K562 (cell line): ENCODE measurements around the gene CCNL1. TPM values are rescaled to one million over a fixed set of nuclear protein-coding genes. Genes with fewer than 3 reads are reported as not detected.

ENCODE experiments used
- CTBP1 ChIP-seq: fragments of 450-650 bp; IDR thresholded peaks from 2 replicates; pipeline ENCODE4 v1.6.1; 2016; ENCODE audit warnings: borderline replicate concordance
- FOS ChIP-seq: IDR thresholded peaks from 3 replicates; pipeline ENCODE4 v1.6.1; 2011; ENCODE audit not compliant: insufficient read length; ENCODE audit errors: extremely low read depth
- MAFK ChIP-seq: IDR thresholded peaks from 2 replicates; pipeline ENCODE4 v1.6.1; 2011; ENCODE audit warnings: low read length, improper control_type of control experiment
- MTA3 ChIP-seq: fragments of 450-650 bp; formaldehyde crosslinking; IDR thresholded peaks from 2 replicates; pipeline ENCODE4 v1.6.1; 2017; ENCODE audit warnings: mild to moderate bottlenecking, borderline replicate concordance
- NR2C1 ChIP-seq, 2 experiments: fragments of 450-650 bp; IDR thresholded peaks; 2 replicates each; pipeline ENCODE4 v1.6.1; 2017; ENCODE audit warnings: mild to moderate bottlenecking in 2 of 2, antibody characterized with exemption in 1 of 2, inconsistent platforms in 1 of 2, missing compliant biosample characterization in 1 of 2, missing genetic modification characterization in 1 of 2
- RCOR1 ChIP-seq, 2 experiments: IDR thresholded peaks; 2 replicates each; pipeline ENCODE4 v1.6.1; 2012; ENCODE audit warnings: low read depth in 2 of 2, low read length in 2 of 2, borderline replicate concordance in 1 of 2, improper control_type of control experiment in 1 of 2
- ZNF197 ChIP-seq: fragments of 200-800 bp; sonication (Bioruptor generic); IDR thresholded peaks from 2 replicates; pipeline ENCODE4 v1.6.1; 2016; ENCODE audit warnings: low read depth, missing genetic modification characterization, missing compliant biosample characterization
- polyA plus RNA-seq, 8 experiments: library from polyadenylated mRNA; depleted of rRNA in 4 of 8; stranded (reverse) in 5 of 8; unstranded in 3 of 8; fragments of >200 nt; fragmentation: Nextera tagmentation in 2 of 8; fragmentation: Illumina TruSeq in 1 of 8; extraction: Ambion mirVana in 2 of 8; extraction: Trizol in 1 of 8; gene quantifications; 2 replicates each; pipeline versions ENCODE4 v1.2.1 to v1.2.3, GENCODE V29; 2011 to 2014; ENCODE audit warnings: inconsistent platforms in 1 of 8, missing spikeins in 1 of 8
- total RNA-seq, 7 experiments: library from RNA; depleted of rRNA in 6 of 7; stranded (reverse); fragments of >200 nt in 6 of 7; fragmentation: Illumina TruSeq in 2 of 7; extraction: Trizol in 2 of 7; gene quantifications; 2 replicates each; pipeline versions ENCODE4 v1.2.1 to v1.2.3, GENCODE V29; 2011 to 2021; ENCODE audit warnings: low replicate concordance in 1 of 7
- TF ChIP-seq, protein P1 (sequence below), 2 experiments: fragments of 450-650 bp; IDR thresholded peaks; 2 replicates each; pipeline ENCODE4 v1.6.1; 2018; ENCODE audit warnings: mild to moderate bottlenecking in 2 of 2, low read depth in 1 of 2; ENCODE audit not compliant: partially characterized antibody in 2 of 2
- TF ChIP-seq, protein P2 (sequence below), 2 experiments: fragments of 450-650 bp; conservative IDR thresholded peaks; 2 replicates each; pipeline ENCODE4 v1.6.1; 2017; ENCODE audit warnings: mild to moderate bottlenecking in 2 of 2, moderate library complexity in 2 of 2
- TF ChIP-seq, protein P3 (sequence below), 2 experiments: fragments of 200-800 bp in 1 of 2; sonication (Bioruptor generic) in 1 of 2; sonication (generic) in 1 of 2; formaldehyde crosslinking in 1 of 2; IDR thresholded peaks in 1 of 2; conservative IDR thresholded peaks in 1 of 2; 2 replicates each; pipeline versions ENCODE4 v1.5.0 to v1.6.1; 2016 to 2020; ENCODE audit warnings: missing compliant biosample characterization in 1 of 2, missing genetic modification characterization in 1 of 2, missing genetic modification reagents in 1 of 2
- TF ChIP-seq, protein P4 (sequence below): IDR thresholded peaks from 3 replicates; pipeline ENCODE4 v1.6.1; 2011; ENCODE audit warnings: borderline replicate concordance, mild to moderate bottlenecking; ENCODE audit not compliant: insufficient read length, insufficient read depth
- TF ChIP-seq, protein P5 (sequence below): sonication (generic); formaldehyde crosslinking; IDR thresholded peaks from 2 replicates; pipeline ENCODE4 v1.8.0; 2022; ENCODE audit warnings: mild to moderate bottlenecking, missing genetic modification reagents, borderline replicate concordance

Gene CCNL1
- total and polyA plus RNA-seq, 9 of the 15 experiments (the other 6 are each of a cell fraction or from before 2014, with no cell fraction given) = 16.1 to 186 (median 132) TPM

DNA sequence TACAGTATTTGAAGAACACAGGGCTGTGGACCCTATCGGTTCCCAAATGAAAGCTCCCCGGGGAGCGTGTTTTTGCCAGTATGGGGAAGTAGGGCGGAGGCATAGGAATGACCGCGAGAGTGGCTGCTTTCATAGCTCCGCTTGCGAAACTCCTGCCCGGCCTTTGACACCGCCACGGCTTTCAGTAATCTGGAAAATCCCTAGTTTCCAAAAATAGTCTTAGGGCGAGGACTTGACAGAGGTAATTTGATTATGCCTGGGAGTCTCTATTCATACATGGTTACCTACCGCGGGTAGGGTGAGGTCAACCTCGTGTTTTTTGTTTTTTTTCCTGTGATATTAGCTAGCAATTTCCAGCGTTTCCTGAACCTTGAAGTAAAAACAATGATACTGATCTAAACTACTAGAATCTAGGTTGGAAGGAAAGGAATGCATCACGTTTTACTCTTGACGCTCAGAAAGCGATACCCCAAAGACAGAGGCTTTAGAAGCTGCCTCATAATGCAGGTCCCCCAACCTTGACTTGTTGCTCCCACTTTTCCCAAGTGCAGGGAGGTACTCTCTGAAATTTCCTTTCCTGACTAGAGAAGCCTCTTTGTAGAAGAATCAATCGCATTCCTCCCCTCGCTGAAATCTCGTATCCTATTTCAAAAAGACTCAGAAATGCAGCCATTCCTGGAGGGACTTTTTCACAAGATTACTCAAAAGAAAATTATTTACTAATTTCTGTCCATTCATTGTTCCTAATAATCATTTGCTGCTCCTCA lies 894 bp upstream of the CCNL1 start (continued):
- TF ChIP-seq, protein P1, sequence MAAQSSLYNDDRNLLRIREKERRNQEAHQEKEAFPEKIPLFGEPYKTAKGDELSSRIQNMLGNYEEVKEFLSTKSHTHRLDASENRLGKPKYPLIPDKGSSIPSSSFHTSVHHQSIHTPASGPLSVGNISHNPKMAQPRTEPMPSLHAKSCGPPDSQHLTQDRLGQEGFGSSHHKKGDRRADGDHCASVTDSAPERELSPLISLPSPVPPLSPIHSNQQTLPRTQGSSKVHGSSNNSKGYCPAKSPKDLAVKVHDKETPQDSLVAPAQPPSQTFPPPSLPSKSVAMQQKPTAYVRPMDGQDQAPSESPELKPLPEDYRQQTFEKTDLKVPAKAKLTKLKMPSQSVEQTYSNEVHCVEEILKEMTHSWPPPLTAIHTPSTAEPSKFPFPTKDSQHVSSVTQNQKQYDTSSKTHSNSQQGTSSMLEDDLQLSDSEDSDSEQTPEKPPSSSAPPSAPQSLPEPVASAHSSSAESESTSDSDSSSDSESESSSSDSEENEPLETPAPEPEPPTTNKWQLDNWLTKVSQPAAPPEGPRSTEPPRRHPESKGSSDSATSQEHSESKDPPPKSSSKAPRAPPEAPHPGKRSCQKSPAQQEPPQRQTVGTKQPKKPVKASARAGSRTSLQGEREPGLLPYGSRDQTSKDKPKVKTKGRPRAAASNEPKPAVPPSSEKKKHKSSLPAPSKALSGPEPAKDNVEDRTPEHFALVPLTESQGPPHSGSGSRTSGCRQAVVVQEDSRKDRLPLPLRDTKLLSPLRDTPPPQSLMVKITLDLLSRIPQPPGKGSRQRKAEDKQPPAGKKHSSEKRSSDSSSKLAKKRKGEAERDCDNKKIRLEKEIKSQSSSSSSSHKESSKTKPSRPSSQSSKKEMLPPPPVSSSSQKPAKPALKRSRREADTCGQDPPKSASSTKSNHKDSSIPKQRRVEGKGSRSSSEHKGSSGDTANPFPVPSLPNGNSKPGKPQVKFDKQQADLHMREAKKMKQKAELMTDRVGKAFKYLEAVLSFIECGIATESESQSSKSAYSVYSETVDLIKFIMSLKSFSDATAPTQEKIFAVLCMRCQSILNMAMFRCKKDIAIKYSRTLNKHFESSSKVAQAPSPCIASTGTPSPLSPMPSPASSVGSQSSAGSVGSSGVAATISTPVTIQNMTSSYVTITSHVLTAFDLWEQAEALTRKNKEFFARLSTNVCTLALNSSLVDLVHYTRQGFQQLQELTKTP (IDR thresholded peaks at IDR 0.05; ENCODE audit: low read depth in 1 of 2, partially characterized antibody in 2 of 2) = no peak
- TF ChIP-seq FOS = no peak
- no peak for TF ChIP-seq MAFK
- no peak for TF ChIP-seq ZNF197
- TF ChIP-seq, protein P2, sequence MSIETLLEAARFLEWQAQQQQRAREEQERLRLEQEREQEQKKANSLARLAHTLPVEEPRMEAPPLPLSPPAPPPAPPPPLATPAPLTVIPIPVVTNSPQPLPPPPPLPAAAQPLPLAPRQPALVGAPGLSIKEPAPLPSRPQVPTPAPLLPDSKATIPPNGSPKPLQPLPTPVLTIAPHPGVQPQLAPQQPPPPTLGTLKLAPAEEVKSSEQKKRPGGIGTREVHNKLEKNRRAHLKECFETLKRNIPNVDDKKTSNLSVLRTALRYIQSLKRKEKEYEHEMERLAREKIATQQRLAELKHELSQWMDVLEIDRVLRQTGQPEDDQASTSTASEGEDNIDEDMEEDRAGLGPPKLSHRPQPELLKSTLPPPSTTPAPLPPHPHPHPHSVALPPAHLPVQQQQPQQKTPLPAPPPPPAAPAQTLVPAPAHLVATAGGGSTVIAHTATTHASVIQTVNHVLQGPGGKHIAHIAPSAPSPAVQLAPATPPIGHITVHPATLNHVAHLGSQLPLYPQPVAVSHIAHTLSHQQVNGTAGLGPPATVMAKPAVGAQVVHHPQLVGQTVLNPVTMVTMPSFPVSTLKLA (conservative IDR thresholded peaks at IDR 0.05) = 0 out of 4 replicates have a peak, but pooled peaks of 1 of the 2 experiments have one; percentile 7
- TF ChIP-seq, protein P3, sequence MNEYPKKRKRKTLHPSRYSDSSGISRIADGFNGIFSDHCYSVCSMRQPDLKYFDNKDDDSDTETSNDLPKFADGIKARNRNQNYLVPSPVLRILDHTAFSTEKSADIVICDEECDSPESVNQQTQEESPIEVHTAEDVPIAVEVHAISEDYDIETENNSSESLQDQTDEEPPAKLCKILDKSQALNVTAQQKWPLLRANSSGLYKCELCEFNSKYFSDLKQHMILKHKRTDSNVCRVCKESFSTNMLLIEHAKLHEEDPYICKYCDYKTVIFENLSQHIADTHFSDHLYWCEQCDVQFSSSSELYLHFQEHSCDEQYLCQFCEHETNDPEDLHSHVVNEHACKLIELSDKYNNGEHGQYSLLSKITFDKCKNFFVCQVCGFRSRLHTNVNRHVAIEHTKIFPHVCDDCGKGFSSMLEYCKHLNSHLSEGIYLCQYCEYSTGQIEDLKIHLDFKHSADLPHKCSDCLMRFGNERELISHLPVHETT (CRISPR knock-in tag; conservative IDR thresholded peaks at IDR 0.05 in 1 of 2, IDR thresholded peaks at IDR 0.05 in 1 of 2) = no peak
- TF ChIP-seq MTA3 = no peak
- TF ChIP-seq CTBP1 = no peak
- TF ChIP-seq RCOR1 (IDR thresholded peaks at IDR 0.05; ENCODE audit: borderline replicate concordance in 1 of 2, low read depth in 2 of 2, low read length in 2 of 2) = peak in 1 of 2 experiments; percentile 60; a peak in 3 of 4 replicates
- TF ChIP-seq NR2C1 (IDR thresholded peaks at IDR 0.05) = no peak
- TF ChIP-seq NR2C1 (tag; IDR thresholded peaks at IDR 0.05) = peak; percentile 69
- TF ChIP-seq, protein P4, sequence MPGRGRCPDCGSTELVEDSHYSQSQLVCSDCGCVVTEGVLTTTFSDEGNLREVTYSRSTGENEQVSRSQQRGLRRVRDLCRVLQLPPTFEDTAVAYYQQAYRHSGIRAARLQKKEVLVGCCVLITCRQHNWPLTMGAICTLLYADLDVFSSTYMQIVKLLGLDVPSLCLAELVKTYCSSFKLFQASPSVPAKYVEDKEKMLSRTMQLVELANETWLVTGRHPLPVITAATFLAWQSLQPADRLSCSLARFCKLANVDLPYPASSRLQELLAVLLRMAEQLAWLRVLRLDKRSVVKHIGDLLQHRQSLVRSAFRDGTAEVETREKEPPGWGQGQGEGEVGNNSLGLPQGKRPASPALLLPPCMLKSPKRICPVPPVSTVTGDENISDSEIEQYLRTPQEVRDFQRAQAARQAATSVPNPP = no peak
- TF ChIP-seq, protein P5, sequence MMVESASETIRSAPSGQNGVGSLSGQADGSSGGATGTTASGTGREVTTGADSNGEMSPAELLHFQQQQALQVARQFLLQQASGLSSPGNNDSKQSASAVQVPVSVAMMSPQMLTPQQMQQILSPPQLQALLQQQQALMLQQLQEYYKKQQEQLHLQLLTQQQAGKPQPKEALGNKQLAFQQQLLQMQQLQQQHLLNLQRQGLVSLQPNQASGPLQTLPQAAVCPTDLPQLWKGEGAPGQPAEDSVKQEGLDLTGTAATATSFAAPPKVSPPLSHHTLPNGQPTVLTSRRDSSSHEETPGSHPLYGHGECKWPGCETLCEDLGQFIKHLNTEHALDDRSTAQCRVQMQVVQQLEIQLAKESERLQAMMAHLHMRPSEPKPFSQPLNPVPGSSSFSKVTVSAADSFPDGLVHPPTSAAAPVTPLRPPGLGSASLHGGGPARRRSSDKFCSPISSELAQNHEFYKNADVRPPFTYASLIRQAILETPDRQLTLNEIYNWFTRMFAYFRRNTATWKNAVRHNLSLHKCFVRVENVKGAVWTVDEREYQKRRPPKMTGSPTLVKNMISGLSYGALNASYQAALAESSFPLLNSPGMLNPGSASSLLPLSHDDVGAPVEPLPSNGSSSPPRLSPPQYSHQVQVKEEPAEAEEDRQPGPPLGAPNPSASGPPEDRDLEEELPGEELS = no peak
